RPMI7951 (cell line): ENCODE data around the gene PTPRN2. TPM values are rescaled to one million over a fixed set of nuclear protein-coding genes. Genes with fewer than 3 reads are reported as not detected.
"Not testable (repeated sequence)": the region's sequence is repeated elsewhere in the genome, so short reads cannot be mapped to it uniquely, and the experiment has no call there.

Source experiments
- DNase-seq: peaks from one replicate; pipeline ENCODE4 v3.0.0-alpha.2; 2012; ENCODE audit warnings: low read depth
- total RNA-seq: library from RNA; depleted of rRNA; stranded (reverse); fragments of >200 nt; shearing (Covaris generic); gene quantifications from 2 replicates; pipeline ENCODE4 v1.2.3, GENCODE V29; 2014

Gene PTPRN2
- total RNA-seq, 1 experiment from 2014 or later: 9.0 TPM

DNA sequence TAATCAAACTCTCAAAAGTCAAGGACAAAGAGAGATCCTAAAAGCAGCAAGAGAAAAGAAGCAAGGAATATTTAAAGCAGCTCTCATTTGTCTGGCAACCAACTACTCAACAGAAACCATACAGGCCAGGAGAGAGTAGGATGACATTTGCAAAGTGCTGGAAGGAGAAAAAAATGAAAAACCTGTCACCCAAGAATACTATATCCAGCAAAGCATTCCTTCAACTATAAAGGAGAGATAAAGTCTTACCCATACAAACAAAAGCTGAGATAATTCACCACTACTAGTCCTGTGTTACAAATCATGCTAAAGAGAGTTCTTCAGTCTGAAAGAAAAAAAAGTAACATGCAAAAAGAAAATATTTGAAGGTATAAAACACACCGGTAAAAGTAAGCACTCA is 357.7 kb downstream of the PTPRN2 start:
- no peak for DNase-seq

DNA sequence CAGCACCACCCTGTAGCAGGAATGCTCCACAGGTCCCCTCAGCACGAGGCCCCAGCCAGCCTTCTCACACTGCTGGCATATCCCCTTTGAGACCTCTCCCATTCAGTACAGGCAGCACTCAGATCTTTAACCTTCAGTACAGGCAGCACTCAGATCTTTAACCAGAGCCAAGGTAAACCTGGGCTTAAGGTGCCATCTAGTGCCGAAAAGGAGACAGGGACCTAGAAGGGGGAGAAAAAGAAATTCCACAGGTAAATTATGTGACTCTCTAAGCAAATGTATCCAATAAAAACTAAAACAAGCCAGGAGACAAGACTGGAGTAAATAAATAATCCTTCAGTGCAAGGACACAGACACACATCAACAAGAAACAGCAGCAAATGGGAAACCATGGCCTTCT is 358.6 kb downstream of the PTPRN2 start:
- DNase-seq: no peak

DNA sequence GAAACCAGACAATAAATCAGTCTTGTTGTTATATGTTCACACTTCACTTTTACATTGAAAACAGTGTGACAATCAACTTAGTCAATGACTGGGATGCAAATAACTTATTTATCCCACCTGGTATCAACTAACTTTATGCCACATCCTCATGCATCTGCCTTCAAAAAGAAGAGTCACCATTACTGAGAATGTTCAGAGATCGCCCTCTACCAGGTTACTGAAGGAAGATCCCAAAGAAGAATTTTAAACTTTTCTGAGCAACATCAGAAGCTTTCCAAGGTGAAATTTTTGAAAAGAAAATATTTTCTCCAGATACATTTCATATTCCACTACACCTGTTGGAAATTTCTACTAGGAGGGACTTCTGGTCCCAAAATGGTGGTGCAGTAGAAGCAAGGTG is 359.5 kb downstream of the PTPRN2 start:
- DNase-seq: no peak

DNA sequence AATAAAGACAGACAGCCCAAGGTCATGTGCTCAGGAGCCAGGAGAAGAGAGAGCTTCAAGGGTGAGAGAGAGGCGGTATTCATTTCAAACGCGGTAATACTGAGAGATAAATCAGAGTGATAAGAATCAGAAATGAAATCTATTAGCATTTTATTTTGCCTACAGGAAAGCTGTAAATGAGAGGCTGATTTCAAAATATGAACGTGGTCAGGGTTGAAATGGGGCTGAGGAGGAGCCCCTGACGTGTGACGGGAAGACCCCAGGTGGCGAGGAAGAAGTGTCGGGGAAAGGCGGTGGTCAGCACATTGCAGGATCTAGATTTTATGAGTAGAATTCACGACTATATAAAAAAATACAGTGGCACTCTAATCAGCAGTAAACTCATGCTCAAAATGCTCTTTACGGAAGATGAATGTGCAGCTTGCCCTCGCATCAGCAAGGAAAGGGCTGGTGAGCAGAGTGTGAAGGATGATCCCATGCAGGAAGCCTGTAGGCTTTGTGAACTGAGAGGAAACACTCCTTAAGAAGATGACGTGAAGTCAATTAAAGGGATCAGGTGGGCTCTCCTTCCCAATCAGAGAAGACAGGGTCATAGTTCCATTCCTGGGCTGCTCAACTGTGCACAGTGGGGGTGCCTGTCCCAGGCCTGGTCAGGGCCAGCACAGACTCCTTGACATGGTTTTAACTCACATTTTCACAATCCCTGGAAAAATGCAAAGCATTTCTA is 360.2 kb downstream of the PTPRN2 start:
- DNase-seq: no peak

DNA sequence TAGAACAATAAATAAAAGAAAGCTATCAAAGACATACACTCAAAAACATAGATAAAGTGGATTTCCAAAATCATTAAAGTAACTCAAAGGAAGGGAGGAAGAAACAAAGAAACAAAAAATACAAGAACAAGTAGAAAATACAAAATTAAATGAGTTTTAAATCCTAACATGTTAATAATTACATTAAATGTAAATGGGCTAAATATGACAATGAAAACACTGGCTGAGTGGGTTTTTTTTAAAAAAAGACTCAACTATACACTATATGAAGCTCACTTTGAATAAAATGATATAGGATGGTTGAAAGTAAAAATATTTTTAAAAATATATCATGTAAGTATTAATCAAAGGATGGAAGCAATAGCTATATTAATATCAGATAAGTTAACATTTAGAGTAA is 371.4 kb downstream of the PTPRN2 start:
- no peak for DNase-seq

DNA sequence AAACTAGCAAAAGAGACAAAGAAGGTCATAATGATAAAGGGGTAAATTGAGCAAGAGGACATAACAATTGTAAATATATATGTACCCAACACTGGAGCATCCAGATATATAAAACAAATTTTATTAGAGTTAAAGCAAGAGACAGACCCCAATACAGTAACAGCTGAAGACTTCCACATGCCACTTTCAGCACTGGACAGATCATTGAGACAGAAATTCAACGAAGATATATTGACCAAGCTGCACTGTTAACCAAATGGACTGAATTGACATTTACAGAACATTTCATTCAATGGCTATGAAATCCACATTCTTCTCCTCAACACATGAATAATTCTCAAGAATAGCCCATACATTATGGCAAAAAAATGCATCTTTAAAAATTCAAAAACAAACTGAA is 378.2 kb downstream of the PTPRN2 start:
- no peak for DNase-seq

DNA sequence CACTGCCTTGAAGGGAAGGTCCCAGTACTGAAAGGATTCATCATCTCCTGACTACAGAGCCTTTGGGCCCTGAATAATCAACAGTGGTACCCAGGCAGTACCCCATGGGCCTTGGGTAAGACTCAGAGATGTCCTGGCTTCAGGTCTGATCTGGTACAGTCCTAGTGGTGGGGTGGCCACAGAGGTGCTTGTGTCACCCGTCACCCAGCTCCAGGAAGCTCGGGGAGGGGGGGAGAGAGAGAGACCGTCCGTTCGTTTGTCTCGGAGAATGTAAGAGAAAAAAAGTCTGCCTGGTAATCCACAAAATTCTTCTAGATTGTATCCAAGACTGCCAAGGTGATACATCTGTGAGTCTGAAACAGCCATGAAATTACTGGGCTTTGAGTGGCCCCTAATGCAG is 381.3 kb downstream of the PTPRN2 start:
- DNase-seq: no peak

DNA sequence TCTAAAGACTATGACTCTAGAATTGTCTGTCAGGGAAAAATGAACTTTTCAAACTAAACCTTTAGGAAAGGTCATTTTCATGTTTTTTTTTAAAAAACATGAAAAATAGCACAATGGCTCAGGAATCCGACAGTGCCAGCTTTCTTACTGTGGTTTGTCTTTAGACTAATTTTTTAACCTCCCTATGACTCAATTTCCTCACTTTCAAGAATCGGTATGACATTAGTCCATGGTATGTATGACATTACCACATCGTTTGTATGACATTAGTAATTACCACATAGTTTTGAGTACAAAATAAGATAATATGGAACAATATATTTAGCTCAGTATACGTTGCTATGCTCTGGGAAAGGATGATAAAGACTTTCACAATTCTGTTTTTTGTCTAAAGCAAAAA is 383.2 kb downstream of the PTPRN2 start:
- no peak for DNase-seq

DNA sequence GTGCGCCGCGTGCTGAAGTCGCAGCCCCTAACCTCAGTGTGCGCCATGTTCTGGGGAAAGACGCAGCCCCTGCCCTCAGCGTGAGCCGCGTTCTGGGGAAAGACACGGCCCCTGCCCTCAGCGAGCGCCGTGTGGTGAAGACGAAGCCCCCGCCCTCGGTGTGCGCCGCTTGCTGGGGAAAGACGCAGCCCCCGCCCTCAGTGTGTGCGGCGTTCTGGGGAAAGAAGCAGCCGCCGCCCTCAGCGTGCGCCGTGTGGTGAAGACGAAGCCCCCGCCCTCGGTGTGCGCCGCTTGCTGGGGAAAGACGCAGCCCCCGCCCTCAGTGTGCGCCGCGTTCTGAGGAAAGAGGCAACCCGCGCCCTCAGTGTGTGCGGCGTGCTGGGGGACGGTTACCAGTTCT is 383.7 kb downstream of the PTPRN2 start:
- not testable (repeated sequence) for DNase-seq

DNA sequence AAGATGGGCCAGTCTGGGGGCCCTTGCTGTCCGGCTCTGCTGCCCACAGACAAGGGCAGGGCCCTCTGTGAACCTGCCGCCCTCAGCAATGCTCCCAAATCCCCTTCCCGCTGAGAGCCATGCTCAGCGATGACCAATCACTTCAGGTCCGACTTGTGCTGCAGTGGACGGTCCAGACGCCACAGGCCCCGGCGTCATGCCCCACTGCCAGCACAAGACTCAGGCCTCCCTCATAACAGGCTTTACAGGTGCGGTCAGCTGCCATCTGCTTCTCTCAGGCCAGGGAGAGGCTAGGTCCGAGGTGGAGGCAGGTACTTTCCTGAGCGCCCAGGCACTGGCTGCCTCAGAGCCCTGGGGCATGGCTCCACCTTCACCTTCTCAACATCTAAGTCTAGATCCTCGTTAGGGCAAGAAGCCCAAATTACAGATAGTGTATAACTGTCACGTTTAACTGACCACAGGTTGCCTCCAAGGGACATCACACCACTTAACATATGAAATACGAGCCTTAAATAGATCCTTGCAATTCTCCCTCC is 393.2 kb downstream of the PTPRN2 start:
- no peak for DNase-seq

DNA sequence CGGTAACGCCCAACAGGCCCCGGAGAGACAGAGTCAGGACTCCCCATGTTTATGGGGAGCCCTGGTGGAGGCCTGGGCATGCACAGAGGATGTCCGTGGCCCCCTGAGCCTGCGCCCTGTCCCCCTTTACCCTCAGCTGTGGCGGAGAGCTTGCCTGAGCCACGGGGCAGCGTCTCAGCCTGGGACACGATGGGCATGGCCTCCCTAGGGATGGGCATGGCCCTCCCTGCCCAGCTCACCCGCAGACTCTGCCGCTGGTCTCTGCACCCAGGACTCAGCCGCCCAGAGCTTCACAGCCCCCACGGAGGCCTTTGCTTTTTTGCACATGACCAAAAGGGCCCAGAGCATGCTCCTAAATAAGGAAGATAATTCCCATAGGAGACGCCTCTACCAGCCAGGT is 394.2 kb downstream of the PTPRN2 start:
- DNase-seq: no peak

DNA sequence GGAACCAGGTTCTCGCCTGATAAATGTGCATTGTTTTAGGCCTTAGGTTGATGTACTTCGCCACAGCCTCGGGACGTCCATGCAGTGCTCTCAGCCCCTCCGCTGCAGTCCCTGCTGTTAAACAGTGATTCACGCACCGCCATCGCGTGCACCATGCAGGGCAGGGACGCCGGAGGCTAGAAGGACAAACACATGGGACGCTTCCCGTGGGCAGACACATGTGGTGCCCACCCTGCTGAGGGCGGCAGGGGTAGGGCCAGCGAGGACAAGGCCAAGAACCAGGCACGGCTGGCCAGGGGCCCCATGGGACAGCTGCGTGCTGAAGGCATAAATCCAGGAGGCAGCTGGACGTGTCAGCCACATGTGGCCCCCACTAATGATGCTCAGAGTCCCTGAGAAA is 394.7 kb downstream of the PTPRN2 start:
- DNase-seq: no peak

DNA sequence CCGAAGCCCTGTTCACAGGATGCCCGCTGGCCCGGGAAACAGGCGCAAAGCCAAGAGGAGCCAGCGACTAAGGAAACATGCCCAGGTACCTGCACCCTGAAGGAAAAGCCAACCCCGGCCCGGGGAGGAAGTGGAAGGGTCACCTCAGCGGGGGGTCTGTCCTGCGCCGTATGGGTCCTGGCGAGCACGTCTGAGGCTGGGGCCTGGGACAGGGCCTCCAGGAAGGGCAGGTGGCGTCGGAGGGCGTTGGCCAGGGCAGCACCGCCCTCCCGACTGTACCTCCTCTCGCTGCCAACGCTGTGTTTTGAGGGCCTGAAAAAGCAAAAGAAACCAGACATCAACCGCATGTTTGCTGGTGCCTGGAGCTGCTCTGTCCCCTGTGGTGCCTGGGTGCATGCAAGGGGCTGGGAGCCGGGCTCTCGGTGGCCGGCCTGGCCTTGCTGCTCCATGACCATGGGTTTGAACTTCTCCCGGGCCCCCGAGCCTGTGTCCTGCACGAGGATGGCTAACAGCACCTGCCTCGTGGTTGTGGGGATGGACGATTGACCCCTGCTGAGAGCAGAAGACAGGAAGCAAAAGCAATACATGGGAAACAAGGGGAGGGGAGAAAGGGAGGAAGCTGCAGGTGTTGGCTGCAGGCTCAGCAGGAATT is 395.3 kb downstream of the PTPRN2 start:
- DNase-seq: no peak

DNA sequence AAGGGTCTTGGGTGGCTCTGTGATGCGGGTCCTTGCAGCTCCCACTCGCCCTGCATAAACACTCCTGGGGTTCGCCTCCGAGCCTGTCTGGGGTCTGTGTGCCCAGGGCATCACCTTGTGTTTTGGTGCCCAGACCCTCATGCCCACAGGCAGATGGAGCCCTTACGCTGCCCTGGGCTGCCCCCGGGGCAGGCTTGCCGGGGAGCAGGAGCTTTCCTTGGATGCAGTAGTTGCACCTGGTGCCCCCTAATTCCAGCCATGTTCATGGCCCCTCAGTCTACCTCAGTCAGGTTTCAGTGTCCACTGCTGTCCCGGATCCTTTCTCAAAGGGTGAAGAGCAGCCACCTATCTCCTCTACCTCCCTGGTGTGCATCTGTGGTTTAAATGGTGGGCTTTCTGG is 396.0 kb downstream of the PTPRN2 start:
- DNase-seq: no peak

DNA sequence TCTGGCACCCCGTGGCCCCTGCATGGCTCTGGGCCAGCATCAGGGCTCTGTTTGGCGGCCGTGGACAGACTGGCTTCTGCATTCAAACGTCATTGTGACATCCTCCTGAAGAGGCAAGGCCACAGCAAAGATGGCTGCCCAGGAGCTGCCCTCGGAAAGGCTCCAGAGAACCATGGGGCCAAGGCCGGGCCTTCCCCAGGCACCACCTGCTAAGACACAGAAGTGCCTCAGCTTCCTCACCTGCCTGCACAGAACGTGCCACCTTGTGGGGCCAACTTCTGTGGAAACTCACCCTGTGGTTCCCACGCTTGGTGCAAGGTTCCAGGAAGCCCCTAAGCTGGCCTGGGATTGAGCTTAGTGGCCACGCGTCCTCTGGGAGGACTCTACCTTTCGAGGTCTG is 396.9 kb downstream of the PTPRN2 start:
- DNase-seq: no peak

DNA sequence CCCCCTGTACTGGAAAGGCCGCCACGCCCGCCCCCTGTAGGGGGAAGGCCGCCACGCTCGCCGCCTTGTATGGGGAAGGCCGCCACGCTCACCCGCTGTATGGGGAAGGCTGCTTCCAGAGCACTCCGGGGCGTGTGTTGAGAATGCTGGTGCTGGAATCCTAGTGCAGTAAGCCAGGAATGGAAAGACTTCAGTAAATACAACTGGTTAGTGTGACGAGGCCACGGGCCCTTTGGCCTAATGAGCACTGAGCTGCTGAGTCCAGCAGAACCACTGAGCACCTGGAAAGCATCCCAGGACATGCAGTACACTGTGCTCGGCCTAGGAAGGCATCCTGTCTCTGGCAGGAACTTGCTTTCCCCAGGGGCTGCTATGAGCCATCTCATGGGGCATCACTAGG is 398.9 kb downstream of the PTPRN2 start:
- DNase-seq: no peak

DNA sequence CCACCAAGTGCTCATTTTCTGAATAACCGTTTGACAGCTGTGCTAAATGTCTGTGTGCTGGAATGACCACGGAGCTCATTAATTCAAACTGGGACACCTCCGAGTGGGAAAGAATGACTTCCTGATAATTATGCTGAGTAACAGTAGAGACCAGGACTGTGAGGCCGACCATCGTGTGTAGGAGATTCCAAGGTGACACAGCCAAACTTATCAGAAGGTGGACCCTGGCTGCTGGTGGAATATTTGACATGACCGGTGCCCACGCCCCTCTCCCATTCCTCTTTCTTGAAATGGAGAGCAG is 400.0 kb downstream of the PTPRN2 start:
- no peak for DNase-seq

DNA sequence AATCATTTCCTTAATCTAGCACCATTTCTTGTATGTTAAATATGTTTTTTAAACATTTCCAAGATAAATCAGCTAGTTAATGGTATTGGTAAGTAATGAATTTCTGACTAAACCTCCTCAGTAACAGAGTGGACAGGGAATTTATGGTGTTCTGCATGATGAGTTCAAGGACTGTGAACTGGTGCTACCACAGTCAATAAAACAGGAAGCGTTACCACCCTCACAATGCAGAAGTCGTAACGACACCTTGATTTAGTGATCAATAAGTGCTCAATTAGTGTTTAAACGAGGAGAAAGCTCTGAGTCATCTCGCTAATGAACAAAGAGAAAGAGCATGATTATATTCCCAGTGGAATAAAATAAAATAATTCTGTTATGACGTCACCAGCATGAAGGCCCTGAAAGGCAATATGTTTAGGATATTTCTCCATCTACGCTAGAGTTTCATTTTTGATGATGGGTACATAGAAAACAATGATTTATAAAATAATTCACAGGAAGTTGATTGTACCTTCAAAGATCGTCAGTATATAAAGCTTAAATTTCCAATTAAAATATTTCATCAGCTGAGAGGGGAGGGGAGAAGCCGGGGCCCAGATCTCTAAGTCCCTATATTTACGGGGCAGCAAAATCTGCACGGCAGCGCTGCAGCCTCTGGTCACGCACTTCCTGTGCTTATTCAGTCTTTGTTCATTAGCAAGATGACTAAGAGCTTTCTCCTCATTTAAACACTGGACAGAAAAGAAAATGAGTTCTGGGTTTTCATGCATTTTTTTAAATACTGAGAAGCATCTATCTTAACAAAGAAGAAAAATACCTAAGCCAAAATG is 400.5 kb downstream of the PTPRN2 start:
- no peak for DNase-seq

DNA sequence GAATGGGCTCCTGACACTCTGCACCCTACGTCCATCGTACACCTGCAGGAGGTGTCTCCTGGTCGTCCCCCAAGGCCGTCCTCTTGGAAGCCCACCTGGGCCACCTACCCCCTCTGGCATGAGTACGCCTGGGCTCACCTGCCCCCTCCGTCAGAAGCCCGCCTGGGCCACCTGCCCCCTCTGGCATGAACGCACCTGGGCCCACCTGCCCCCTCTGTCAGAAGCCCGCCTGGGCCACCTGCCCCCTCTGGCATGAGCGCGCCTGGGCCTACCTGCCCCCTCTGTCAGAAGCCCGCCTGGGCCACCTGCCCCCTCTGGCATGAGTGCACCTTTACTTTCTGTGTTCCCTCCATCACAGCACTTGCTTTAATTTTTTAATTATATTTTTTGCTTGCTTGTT is 401.2 kb downstream of the PTPRN2 start:
- DNase-seq: no peak

DNA sequence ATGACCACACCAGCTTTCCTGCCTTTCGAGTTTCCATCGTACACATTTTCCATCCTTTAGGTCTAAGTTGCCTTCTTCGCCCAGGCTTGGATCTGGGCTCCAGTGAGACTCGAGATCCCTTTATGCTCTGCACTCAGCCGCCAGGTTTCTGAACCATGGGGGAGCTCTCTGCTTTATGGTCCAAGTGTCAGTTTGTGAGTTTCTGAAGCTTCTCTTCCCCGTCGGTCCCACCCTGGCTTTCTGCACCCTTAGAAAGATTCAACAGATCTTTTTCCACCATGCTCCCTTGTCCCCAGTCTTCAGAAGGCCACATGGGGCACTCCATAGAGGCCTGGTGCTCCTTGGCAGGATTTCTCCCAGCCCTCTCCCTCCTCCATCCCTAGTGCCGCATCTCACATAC is 402.0 kb downstream of the PTPRN2 start:
- DNase-seq: no peak

DNA sequence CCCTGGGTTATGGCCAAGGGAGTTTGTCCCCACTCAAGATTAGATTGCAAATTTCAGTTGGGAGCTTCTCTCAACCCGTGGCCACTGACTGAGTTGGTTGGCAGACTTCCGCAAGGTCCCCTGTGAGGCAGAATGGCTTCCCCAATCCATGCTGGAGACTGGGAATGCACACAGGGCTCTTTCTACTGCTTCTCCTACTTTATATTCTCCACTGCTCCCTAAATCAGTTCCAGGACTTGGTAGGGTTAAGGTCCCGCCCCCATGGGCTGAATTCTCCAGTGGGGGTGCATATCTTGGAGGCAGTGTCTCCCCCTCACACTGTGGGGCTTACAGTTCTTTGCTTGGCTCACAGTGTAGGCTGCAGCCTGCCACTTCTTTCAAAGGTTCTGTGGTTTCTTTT is 404.2 kb downstream of the PTPRN2 start:
- DNase-seq: no peak

DNA sequence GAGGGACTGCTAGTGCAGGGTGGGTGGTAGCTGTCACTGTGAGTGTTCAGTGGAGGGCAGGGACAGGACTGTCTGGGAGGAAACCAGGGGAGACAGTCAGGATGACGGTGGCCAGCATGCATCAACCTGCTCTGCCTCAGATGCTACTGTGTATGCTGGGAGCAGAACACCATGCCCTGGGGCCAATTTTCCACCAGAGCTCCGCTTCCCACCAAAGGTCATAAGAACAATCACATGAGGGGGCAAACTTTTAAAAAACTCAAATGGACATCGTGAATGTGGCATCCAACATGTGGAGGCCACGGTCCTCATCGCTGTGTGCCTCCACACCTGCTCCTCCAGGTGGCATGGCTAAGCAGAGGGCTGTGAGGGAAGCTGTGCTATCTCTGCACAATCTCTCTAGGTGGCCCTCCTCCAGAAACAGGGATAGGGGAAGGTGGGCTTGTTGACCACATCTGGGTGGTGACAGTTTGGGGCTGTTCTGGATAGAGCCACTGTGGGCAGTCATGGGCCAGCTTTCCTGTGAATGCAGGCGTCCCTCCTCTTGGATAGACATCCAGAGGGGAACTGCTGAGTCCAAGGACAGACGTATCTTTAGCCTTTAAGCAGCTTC is 411.0 kb downstream of the PTPRN2 start:
- no peak for DNase-seq
